NCI-H524 (cell line): ENCODE measurements around the gene CBR3.
"Not testable (repeated sequence)": the region's sequence is repeated elsewhere in the genome, so short reads cannot be mapped to it uniquely, and the experiment has no call there.

Experiments used
- DNase-seq, 2 experiments: peaks; one replicate each; lab custom pipeline; 2025; lab: John Stamatoyannopoulos, UW

Gene CBR3

DNA sequence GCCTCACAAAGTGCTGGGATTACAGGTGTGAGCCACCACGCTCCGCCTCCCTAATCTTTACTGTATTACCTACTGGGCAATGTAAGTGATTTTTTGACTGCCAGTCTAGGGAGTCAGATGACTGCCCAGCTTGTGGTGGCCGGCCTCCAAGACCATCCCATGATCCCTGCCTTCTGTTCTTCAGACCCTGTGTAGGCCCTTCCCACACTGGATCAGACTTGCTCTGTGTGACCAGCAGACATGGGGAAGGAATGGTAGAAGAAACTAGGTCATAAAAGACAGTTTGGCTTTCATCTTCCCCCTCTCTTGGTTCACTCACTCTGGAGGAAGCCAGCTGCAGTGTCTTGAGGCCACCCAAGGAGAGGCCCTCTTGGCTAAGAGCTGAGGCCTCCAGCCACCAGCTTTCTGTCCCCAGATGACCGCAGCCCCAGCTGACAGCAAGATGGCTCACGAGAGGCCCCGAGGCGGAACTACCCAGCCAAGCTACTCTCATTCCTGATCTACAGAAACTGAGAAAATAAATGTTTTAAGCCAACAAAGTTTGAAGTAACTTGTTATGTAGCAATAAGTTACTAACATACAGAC is 14.5 kb upstream of the CBR3 start:
- DNase-seq = no peak

DNA sequence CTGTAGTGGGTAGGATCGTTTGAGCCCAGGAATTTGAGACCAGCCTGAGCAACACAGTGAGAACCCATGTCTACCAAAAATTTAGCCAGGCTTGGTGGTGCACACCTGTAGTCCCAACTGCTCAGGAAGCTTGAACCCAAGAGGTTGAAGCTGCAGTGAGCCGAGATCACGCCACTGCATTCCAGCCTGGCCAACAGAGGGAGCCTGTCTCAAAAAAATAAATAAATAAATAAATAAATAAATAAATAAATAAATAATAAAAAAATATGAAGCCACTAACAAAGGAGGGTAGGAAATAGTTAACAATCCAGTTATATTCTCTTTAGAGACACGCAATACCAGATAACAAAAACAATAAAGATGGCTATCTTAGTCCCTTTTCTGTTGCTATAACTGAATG is 11.9 kb upstream of the CBR3 start:
- no peak for DNase-seq

DNA sequence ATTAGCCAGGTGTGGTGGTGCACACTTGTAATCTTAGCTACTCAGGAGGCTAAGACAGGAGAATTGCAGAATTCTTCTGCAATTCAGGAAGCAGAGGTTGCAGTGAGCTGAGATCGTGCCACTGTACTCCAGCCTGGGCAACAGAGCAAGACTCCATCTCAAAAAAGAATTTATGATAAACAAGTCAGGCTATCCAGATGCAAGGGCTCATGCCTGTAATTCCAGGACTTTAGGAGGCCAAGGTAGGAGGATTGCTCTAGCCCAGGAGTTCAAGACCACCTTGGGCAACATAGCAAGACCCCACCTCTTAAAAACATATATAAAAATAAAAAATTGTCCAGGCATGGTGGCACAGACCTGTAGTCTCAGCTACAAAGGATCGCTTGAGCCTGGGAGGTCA is 10.5 kb upstream of the CBR3 start:
- no peak for DNase-seq

DNA sequence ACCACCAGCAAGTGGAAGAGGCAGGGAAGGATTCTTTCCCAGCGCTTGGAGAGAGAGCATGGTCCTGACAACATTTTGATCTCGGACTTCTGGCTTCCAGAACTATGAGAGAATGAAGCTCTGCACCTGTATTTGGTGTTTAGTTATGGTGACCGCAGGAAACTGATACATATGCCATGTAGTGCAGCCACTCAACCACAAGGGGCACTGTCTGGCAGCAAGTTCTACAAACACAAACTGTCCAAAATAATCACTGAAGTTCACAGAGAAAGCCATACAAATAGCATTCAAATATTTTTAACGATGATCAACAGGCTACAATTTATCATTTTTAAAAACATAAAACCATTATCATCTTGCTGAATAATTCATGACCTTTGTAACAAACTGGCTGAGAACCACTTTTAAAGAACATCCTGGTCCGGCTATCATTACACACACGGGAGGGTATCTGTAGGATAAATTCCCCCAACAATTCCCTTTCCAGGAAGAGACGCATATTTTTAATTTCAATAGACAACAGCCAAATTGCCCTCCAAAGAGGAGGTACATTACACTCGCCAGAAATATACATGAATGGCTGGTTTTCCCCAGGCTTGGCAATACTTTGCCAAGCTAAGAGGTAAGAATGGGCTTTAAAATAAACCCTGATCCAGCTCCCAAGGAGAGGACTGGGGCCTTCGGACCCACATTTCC is 9.2 kb upstream of the CBR3 start:
- peak in 1 of 2 experiments; percentile 52 for DNase-seq

DNA sequence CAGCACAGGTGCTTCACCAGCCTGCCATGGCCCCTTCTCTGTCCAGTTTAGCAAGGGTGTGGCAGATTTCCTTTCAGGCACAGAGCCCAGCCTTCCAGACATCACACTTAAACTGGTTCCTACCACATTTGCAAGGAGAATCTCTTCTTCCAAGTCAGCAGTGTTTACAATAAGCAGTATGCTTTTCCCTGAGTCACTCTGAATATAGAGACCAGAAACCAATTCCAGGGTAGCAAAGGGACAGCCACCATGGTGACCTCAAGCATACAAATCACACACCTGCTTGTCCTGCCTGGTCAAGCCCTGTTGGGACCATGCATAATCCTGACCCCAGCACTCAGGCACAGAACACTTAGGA is 8.7 kb upstream of the CBR3 start:
- DNase-seq = no peak

DNA sequence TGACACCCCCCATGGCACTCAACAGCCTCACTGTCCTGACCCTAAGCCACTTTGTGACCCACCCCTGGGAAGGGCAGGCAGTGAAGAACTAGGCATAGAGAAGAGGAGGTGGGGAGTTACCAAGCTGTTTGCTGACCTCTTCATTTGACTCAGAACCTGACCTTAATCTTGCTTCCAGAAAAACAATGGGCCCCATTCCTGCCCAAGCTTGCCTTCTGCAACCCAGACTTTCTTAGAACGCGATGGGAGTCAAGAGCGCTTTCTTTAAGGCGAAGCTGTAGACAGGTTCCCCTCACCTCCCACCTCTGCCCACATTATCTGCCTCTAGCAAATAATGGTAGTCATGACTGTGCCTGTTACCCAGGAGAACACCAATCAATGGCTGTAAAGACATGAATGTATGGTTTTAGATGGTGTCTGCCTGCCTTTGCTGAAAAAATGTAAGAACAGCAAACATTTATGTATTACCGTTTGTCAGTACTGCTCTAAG is 8.2 kb upstream of the CBR3 start:
- no peak for DNase-seq

DNA sequence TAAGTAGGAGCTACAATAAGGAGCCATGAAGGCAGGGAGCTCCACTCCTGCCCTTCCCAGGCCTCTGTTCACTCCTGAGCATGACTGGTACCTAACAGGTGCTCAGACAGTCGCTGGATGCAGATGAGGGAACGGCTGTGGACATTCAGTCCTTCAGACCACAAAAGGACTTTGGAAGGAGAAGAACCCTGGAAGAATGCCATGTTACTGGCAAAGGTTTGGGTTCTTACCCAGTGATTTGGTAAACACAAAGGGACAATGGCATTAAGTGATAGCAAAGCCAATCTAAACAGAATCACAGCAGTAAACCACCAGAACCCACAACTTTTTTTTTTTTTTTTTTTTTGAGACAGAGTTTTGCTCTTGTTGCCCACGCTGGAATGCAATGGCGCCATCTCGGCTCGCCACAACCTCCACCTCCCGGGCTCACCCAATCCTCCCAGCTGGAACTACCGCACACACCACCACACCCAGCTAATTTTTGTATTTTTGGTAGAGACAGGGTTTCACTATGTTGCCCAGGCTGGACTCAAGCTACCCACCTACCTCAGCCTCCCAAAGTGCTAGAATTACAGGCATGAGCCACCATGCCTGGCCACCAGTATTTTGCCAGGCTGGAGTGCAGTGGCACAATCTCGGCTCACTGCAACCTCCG is 7.5 kb upstream of the CBR3 start:
- DNase-seq = no peak

DNA sequence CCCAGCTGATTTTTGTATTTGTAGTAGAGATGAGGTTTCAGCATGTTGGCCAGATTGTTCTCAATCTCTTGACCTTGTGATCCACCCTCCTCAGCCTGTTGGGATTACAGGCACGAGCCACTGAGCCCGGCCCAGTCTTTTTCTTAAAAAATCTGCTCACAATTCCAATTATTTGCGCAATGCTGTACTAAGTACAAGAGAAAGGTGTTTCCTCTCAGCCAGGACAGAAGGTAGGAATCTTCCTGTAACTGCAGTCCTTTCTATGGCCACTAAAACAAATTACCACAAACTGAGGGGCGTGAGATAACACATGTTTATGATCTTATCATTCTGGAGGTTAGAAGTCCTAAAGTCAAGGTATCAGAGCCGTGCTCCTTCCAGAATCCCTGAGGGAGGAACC is 6.9 kb upstream of the CBR3 start:
- DNase-seq = no peak

DNA sequence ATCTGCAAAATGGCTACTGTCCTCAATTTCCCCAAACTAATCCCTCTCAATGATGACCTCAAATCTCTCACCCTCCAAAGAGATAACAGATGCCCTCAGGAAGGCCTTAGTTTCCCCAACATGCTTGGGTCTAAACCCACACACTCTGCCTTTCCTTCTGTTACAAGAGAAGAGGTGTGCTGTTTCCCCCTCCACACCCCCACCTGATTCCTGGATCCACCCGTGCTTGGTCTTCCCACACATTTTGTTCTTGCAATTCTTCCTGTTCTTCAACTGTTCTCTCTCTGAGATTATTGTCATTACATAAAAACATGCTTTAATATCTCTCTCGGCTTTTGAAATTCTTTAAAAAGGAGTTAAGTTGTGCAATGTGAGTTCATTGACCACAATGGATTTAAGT is 5.7 kb upstream of the CBR3 start:
- DNase-seq = no peak

DNA sequence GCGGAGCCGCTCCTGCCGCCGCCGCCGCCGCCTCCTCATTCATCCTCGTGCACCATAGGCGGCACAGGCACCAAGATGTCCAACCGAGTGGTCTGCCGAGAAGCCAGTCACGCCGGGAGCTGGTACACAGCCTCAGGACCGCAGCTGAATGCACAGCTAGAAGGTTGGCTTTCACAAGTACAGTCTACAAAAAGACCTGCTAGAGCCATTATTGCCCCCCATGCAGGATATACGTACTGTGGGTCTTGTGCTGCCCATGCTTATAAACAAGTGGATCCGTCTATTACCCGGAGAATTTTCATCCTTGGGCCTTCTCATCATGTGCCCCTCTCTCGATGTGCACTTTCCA is 4.5 kb upstream of the CBR3 start:
- not testable (repeated sequence) for DNase-seq

DNA sequence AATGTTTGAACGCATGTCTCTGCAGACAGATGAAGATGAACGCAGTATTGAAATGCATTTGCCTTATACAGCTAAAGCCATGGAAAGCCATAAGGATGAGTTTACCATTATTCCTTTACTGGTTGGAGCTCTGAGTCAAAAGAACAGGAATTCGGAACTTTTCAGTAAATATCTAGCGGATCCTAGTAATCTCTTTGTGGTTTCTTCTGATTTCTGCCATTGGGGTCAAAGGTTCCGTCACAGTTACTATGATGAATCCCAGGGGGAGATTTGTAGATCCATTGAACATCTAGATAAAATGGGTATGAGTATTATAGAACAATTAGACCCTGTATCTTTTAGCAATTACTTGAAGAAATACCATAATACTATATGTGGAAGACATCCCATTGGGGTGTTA is 4.0 kb upstream of the CBR3 start:
- not testable (repeated sequence) for DNase-seq

DNA sequence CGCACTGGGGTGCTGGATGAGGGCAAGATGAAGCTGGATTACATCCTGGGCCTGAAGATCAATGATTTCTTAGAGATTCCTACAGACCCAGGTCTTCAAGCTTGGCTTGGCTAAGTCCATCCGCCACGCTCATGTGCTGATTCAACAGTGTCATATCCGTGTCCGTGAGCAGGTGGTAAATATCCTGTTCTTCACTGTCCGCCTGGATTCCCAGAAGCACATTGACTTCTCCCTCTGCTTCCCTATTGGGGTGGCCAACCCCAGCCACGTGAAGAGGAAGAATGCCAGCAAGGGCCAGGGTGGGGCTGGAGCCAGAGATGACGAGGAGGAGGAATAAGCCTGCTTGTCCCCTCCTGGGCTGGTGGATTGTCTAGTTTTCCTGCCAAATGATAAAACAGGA is 2.2 kb upstream of the CBR3 start:
- DNase-seq = no peak

DNA sequence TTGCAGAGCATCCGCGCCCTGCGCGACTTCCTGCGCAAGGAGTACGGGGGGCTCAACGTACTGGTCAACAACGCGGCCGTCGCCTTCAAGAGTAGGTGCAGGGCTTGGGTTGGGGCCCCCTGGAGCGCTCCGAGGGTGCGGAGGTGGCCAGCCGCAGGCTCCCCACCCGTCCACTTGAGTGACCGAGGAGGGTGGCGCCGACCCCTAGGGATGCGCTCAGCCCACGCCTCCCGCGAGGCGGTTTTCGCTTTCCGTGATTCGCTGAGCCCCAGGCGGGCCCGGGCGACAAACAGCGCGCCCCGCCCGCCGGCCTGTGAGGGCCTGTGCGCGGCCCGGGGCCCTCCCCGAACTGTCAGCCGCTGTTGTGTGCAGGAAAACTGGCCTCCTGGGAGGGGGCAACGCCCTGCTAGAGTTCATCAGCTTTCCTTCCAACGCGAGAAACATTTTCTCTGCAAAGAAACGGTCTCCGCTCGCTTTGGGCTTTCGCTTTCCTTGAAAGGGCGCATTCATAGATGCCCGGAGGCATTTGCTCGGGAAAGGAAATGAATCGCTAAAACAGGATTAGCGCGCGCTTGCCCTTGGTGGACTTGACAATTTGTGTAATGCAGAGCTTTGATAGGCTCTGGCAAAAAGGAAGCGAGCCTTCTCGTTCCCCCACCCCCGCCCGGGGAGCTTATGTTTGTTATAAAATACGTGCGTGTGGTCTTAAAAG is 668 bp downstream of the CBR3 start:
- peak; percentile 56 to 88 for DNase-seq

DNA sequence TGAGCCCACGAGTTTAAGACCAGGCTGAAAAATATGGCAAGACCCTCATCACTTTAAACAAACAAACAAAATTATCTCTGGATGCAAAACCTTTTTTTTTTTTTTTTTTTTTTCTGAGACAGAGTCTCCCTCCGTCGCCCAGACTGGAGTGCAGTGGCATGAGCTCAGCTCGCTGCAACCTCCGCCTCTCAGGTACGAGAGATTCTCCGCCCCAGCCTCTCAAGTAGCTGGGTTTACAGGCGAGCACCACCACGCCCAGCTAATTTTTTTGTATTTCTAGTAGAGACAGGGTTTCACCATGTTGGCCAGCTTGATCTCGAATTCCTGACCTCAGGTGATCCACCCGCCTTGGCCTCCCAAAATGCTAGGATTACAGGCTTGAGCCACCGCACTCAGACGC is 4.9 kb downstream of the CBR3 start:
- not testable (repeated sequence) for DNase-seq

DNA sequence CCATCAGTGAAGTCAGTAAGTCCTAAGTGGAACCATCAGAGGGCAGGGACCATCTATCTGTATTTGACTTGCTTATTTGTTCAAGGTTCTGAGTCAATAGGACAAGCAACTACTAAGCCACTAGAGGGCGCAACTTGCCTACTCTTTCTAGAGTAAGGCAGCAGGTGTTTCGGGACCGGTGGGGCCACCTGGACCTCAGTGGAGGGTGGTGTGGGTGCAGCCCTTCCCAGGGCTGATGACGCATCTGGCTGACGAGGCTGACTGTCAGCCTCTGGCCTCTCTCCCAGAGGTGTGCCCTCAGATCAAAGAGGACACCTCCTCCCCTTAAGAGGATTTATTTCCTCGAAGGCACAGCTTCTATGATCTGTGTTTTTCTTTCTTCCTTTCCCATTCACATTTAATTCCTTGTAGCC is 6.6 kb downstream of the CBR3 start:
- peak; percentile 89 to 98 for DNase-seq

DNA sequence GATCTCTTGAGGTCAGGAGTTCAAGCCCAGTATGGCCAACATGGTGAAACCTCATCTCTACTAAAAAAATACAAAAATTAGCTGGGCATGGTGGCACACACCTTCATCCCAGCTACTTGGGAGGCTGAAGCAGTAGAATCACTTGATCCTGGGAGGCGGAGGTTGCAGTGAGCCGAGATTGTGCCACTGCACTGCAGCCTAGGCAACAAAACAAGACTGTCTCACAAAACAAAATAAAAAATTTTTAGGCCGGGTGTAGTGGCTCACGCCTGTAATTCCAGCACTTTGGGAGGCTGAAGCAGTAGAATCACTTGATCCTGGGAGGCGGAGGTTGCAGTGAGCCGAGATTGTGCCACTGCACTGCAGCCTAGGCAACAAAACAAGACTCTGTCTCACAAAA is 9.4 kb downstream of the CBR3 start:
- not testable (repeated sequence) for DNase-seq

DNA sequence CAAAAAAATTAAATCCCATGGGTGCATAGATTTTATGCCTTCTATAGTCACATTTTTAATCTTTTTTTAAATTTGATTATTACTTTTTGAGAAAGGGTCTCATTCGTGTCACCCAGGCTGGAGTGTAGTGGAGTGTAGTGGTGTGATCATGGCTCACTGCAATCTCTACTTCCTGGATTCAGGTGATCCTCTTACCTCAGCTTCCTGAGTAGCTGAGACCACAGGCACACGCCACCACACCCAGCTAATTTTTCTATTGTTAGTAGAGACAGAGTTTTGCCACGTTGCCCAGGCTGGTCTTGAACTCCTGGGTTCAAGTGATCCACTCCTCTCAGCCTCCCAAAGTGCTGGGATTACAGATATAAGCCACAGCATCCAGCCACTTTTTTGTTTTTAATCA is 10.4 kb downstream of the CBR3 start:
- no peak for DNase-seq

DNA sequence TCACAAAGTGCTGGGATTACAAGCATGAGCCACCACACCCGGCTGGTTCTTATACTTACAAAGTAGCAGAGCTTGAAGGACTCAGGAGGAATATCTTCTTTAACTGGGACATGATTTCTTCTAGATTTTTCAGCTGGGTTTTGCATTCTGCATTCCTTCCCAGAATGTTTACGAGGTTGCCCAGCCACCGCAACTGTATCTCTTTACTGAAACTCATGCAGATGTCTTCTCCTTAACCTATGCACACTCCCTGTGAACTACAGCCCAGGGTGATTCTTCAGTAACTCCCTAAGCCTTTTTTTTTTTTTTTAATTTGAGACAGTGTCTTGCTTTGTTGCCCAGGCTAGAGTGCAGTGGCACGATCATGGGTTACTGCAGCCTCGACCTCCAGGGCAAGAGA is 13.0 kb downstream of the CBR3 start:
- DNase-seq = no peak

DNA sequence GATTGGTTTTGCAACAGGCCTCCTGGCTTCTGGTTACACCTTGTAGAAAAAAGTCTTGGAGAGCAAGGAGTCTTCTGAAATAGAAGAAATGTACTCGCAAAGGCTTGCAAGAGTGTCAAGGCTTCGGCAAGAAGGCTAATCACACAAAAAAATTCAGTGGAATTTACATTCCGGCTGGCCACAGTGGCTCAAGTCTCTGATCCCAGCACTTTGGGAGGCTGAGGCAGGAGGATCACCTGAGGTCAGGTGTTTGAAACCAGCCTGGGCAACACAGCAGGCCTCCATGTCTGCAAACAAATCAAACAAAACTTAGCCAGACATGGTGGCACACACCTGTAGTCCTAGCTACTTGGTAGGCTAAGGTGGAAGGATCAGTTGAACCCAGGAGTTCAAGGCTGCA is 14.0 kb downstream of the CBR3 start:
- no peak for DNase-seq

DNA sequence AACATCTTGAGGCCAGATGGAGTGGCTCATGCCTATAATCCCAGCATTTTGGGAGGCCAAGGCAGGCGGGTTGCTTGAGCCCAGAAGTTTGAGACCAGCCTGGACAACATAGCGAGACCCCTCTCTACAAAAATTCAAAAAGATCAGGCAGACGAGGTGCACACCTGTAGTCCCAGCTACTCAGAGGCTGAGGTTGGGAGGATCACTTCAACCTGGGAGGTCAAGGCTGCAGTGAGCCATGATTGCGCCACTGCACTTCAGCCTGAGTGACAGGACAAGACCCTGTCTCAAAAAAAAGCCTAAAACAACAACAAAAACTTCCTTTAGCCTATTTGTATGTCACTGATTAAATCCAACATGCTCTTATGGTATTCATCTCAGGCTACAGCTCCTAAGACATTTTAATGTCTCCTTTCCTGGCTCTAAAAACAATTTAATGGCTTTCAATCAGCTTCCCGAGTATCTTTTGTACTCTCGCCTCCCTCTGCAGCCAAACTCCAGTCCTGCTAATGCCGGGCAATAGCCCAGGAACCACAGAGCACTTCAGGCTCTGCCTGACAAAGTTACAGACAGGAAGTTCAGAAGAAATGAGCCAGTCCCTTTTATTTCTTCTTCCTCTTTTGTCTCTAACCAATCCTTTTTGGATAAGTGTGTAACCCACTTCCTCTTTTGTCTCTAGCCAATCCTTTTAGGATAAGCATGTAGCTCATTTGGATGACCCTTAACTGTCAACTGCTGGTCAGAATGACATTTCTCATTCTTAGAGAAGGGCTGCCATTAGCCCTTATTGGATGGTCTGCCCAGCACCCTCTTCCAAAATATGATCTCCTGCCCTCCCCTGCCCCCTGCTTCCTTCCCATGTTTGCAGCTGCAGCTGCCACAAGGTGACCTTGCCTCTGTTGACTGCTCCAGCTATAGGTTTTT is 15.2 kb downstream of the CBR3 start:
- DNase-seq = no peak

DNA sequence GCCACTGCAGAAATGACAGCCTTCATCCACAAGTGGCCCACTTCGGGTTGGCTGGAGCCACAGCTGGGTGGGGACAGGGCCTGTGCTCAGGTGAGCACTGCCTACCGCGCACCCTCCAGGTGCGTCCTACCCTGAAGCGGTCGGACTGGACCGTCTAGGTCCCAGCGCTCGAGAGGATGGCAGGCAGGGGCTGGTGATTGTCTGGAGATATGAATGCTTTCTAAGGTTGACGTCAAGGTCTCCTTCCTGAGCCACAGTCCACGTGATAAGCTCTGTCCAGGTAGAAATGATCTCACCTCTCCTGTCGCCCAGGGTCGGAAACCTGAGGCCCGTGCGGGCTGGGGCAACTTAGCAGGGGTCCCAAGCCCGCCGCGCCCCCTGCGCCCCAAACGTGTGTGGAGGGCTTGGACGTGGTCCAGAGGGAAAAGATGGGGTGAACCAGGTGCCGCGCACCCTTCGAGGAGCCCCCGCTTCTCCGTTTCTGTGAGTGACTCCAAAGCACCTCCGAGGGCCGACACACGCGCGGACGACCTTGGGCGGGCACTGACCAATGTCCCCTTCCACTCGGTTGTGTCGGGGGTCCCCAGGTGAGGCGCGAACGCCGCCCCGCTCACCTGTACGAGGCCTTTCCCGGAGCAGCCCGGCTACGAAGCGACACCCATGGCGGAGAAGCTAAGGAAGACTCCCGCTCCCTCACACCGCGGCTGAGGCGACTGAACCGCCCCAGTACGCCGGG is 20.9 kb downstream of the CBR3 start:
- DNase-seq = peak in 1 of 2 experiments; percentile 19
